K562 (cell line): ENCODE measurements around the gene ACAP3. TPM values are rescaled to one million over a fixed set of nuclear protein-coding genes. Genes with fewer than 3 reads are reported as not detected.

Experiments
- MGA ChIP-seq: fragments of 450-650 bp; IDR thresholded peaks from 2 replicates; pipeline ENCODE4 v1.6.1; 2016; ENCODE audit warnings: mild to moderate bottlenecking, moderate library complexity
- VEZF1 ChIP-seq: fragments of 200-800 bp; sonication (Bioruptor generic); IDR thresholded peaks from 2 replicates; pipeline ENCODE4 v1.6.1; 2017; ENCODE audit warnings: missing genetic modification characterization, missing compliant biosample characterization
- polyA plus RNA-seq, 8 experiments: library from polyadenylated mRNA; depleted of rRNA in 4 of 8; stranded (reverse) in 5 of 8; unstranded in 3 of 8; fragments of >200 nt; fragmentation: Nextera tagmentation in 2 of 8; fragmentation: Illumina TruSeq in 1 of 8; extraction: Ambion mirVana in 2 of 8; extraction: Trizol in 1 of 8; gene quantifications; 2 replicates each; pipeline versions ENCODE4 v1.2.1 to v1.2.3, GENCODE V29; 2011 to 2014; ENCODE audit warnings: inconsistent platforms in 1 of 8, missing spikeins in 1 of 8
- total RNA-seq, 7 experiments: library from RNA; depleted of rRNA in 6 of 7; stranded (reverse); fragments of >200 nt in 6 of 7; fragmentation: Illumina TruSeq in 2 of 7; extraction: Trizol in 2 of 7; gene quantifications; 2 replicates each; pipeline versions ENCODE4 v1.2.1 to v1.2.3, GENCODE V29; 2011 to 2021; ENCODE audit warnings: low replicate concordance in 1 of 7

Gene ACAP3
- total and polyA plus RNA-seq, 9 of the 15 experiments (the other 6 are each of a cell fraction or from before 2014, with no cell fraction given), result 0.01 to 49.0 (median 12.0) TPM

- TF ChIP-seq MGA (no peak), VEZF1 (no peak)
These were observed 969 bp downstream of the ACAP3 start (continued) for GRCh38 chr1:1306661-1307260.
